Measurements from ENCODE around the gene VTA1. TPM values are rescaled to one million over a fixed set of nuclear protein-coding genes. Genes with fewer than 3 reads are reported as not detected.
"Not testable (repeated sequence)": the region's sequence is repeated elsewhere in the genome, so short reads cannot be mapped to it uniquely, and the experiment has no call there.

Gene VTA1
- polyA plus RNA-seq, 1 of the 3 experiments (the other 2 are of a cell fraction) = 60.1 TPM

GRCh38 chr6:142188341-142188740 lies 41.3 kb downstream of the VTA1 start:
- Histone ChIP-seq H3K79me2 (ENCODE audit: insufficient read depth) (peaks cover 37% of the 10 kb centered on the region), H3F3A (replicated peaks; ENCODE audit: insufficient read depth) (peaks cover 26% of the 10 kb centered on the region), H3K36me3 (replicated peaks in 1 of 2; ENCODE audit: control insufficient read depth in 1 of 2, insufficient read depth in 2 of 2, low read length in 1 of 2) (peaks cover 28 to 41% of the 10 kb centered on the region in 2 experiments)
- H3K4me3 ChIP-seq (ENCODE audit: low read depth in 2 of 2, low read length in 1 of 2); H3K27ac ChIP-seq (ENCODE audit: low read depth in 2 of 2, low read length in 1 of 2); H2AFZ ChIP-seq (ENCODE audit: low read depth); DNase-seq; H3K4me1 ChIP-seq (ENCODE audit: control insufficient read depth in 1 of 2, insufficient read depth in 2 of 2, low read depth in 1 of 2, low read length in 1 of 2); H3K9me2 ChIP-seq; POLR2A ChIA-PET; H3K4me2 ChIP-seq; H3K9me3 ChIP-seq; H3K27me3 ChIP-seq (ENCODE audit: insufficient read depth); H4K20me1 ChIP-seq (ENCODE audit: insufficient read depth); H3K9ac ChIP-seq: not testable (repeated sequence)
- WGBS (ENCODE audit: low lambda C conversion rate) = 98% methylated on average over 8 of the region's 8 CpGs
- TF ChIP-seq CTCF (IDR thresholded peaks at IDR 0.05) = peak; percentile 33; the same call in 1 of the 2 replicates
- CTCF ChIA-PET = interaction anchor here (0.6 to 1.9 kb wide), 5 partner anchors 13 to 199 kb away, joined by 3 to 5 read pairs (median 3); no protein-coding TSS in a partner anchor

GRCh38 chr6:142189057-142189456 lies 42.0 kb downstream of the VTA1 start:
- Histone ChIP-seq H3K79me2 (ENCODE audit: insufficient read depth) (peaks cover 42% of the 10 kb centered on the region), H4K20me1 (ENCODE audit: insufficient read depth) (no peaks in the 10 kb centered on the region)

GRCh38 chr6:142192343-142192742 lies 45.3 kb downstream of the VTA1 start:
- 97% methylated on average over 1 of the region's 1 CpG for WGBS (ENCODE audit: low lambda C conversion rate)
- Histone ChIP-seq H3K79me2 (ENCODE audit: insufficient read depth) (peaks cover 68% of the 10 kb centered on the region), H3K27me3 (ENCODE audit: insufficient read depth) (no peaks in the 10 kb centered on the region), H2AFZ (ENCODE audit: low read depth) (no peak overlapping the region), H3K4me1 (ENCODE audit: control insufficient read depth in 1 of 2, insufficient read depth in 2 of 2, low read depth in 1 of 2, low read length in 1 of 2) (peaks cover 0 to 2% of the 10 kb centered on the region in 2 experiments; a peak in 1 of 4 replicates), H3K4me3 (ENCODE audit: low read depth in 2 of 2, low read length in 1 of 2) (no peak overlapping the region), H3K9me3 (no peaks in the 10 kb centered on the region), H3F3A (replicated peaks; ENCODE audit: insufficient read depth) (peaks cover 30% of the 10 kb centered on the region), H3K9ac (no peak overlapping the region), H3K9me2 (no peaks in the 10 kb centered on the region), H3K27ac (ENCODE audit: low read depth in 2 of 2, low read length in 1 of 2) (no peak overlapping the region), H3K4me2 (no peak overlapping the region), H4K20me1 (ENCODE audit: insufficient read depth) (no peaks in the 10 kb centered on the region), H3K36me3 (replicated peaks in 1 of 2; ENCODE audit: control insufficient read depth in 1 of 2, insufficient read depth in 2 of 2, low read length in 1 of 2) (peaks cover 52 to 69% of the 10 kb centered on the region in 2 experiments)
- ChIA-PET CTCF (interaction anchor here (1.0 to 2.0 kb wide), 4 partner anchors 15 to 80 kb away, joined by 3 to 8 read pairs (median 4); partner anchors contain the start of genes NMBR and VTA1), POLR2A (no interaction called here)
- DNase-seq = no peak
- TF ChIP-seq TCF12 (IDR thresholded peaks at IDR 0.05) (no peak), RCOR1 (IDR thresholded peaks at IDR 0.05; ENCODE audit: low read length) (no peak), CHD2 (IDR thresholded peaks at IDR 0.05; ENCODE audit: low read length, partially characterized antibody) (no peak), TEAD4 (IDR thresholded peaks at IDR 0.05; ENCODE audit: borderline replicate concordance, insufficient read depth) (no peak), EP300 (IDR thresholded peaks at IDR 0.05; ENCODE audit: borderline replicate concordance in 1 of 2, low read depth in 1 of 2, low read length in 1 of 2) (no peak), REST (IDR thresholded peaks at IDR 0.05; ENCODE audit: low read depth, low read length) (no peak), GABPA (IDR thresholded peaks at IDR 0.05; ENCODE audit: low read depth) (no peak), TAF1 (IDR thresholded peaks at IDR 0.05; ENCODE audit: borderline replicate concordance, low read depth, low read length) (no peak)

More at GRCh38 chr6:142189057-142189456, 42.0 kb downstream of the VTA1 start:
- DNase-seq = no peak
- POLR2A ChIA-PET = no interaction called here
- Histone ChIP-seq H3K9me2 (no peaks in the 10 kb centered on the region), H3F3A (replicated peaks; ENCODE audit: insufficient read depth) (peaks cover 26% of the 10 kb centered on the region), H3K4me3 (ENCODE audit: low read depth in 2 of 2, low read length in 1 of 2) (no peak overlapping the region), H3K27me3 (ENCODE audit: insufficient read depth) (no peaks in the 10 kb centered on the region), H3K36me3 (replicated peaks in 1 of 2; ENCODE audit: control insufficient read depth in 1 of 2, insufficient read depth in 2 of 2, low read length in 1 of 2) (peaks cover 34 to 48% of the 10 kb centered on the region in 2 experiments), H2AFZ (ENCODE audit: low read depth) (no peak overlapping the region), H3K4me1 (ENCODE audit: control insufficient read depth in 1 of 2, insufficient read depth in 2 of 2, low read depth in 1 of 2, low read length in 1 of 2) (peaks cover 0 to 6% of the 10 kb centered on the region in 2 experiments; a peak in 2 of 4 replicates), H3K9me3 (no peaks in the 10 kb centered on the region), H3K9ac (no peak overlapping the region), H3K27ac (ENCODE audit: low read depth in 2 of 2, low read length in 1 of 2) (no peak overlapping the region), H3K4me2 (no peak overlapping the region)
- 97% methylated on average over 2 of the region's 2 CpGs for WGBS (ENCODE audit: low lambda C conversion rate)
- CTCF ChIA-PET = interaction anchor here (1.0 to 1.9 kb wide), 3 partner anchors 18 to 198 kb away, joined by 3 to 5 read pairs (median 5); no protein-coding TSS in a partner anchor
- TF ChIP-seq SMC3 (IDR thresholded peaks at IDR 0.05; ENCODE audit: low read depth, low read length) (no peak), TAF1 (IDR thresholded peaks at IDR 0.05; ENCODE audit: borderline replicate concordance, low read depth, low read length) (no peak), JUND (IDR thresholded peaks at IDR 0.05) (no peak), RXRA (IDR thresholded peaks at IDR 0.05; ENCODE audit: borderline replicate concordance, low read depth) (no peak), USF2 (IDR thresholded peaks at IDR 0.05; ENCODE audit: borderline replicate concordance, low read depth, low read length) (no peak), RCOR1 (IDR thresholded peaks at IDR 0.05; ENCODE audit: low read length) (no peak), GATA2 (CRISPR knock-in tag; IDR thresholded peaks at IDR 0.05) (no peak), RAD21 (IDR thresholded peaks at IDR 0.05; ENCODE audit: low read length) (no peak), TCF12 (IDR thresholded peaks at IDR 0.05) (no peak)
